Neutrophil (primary cell): ENCODE results near the gene EXOC3.

Experiments used
- H3K27ac ChIP-seq: fragments of 200-600 bp; sonication (generic); 2 replicates; pipeline ENCODE4 v1.5.1; 2016; ENCODE audit warnings: mild to moderate bottlenecking, moderate library complexity
- H3K27me3 ChIP-seq: fragments of 200-600 bp; sonication (generic); 2 replicates; pipeline ENCODE4 v1.6.0; 2016; ENCODE audit warnings: mild to moderate bottlenecking
- H3K36me3 ChIP-seq: fragments of 200-600 bp; sonication (generic); 2 replicates; pipeline ENCODE4 v1.5.1; 2017
- H3K4me1 ChIP-seq, 2 experiments: fragments of 200-600 bp in 1 of 2; sonication (generic) in 1 of 2; 1 replicate in 1 of 2; 2 replicates in 1 of 2; pipeline versions ENCODE4 v1.5.1 to v1.6.1; 2013 to 2016; ENCODE audit warnings: low read depth in 1 of 2, low read length in 1 of 2, mild to moderate bottlenecking in 1 of 2, moderate library complexity in 1 of 2; ENCODE audit not compliant: control insufficient read depth in 1 of 2, insufficient read depth in 1 of 2
- H3K4me3 ChIP-seq, 2 experiments: fragments of 200-600 bp in 1 of 2; sonication (generic) in 1 of 2; 1 replicate in 1 of 2; 2 replicates in 1 of 2; pipeline ENCODE4 v1.5.1; 2013 to 2016; ENCODE audit warnings: low read depth in 1 of 2, low read length in 1 of 2, mild to moderate bottlenecking in 1 of 2, moderate library complexity in 1 of 2
- H3K9me3 ChIP-seq: fragments of 200-600 bp; sonication (generic); 2 replicates; pipeline ENCODE4 v1.5.1; 2016
- CTCF ChIP-seq: fragments of 200-600 bp; sonication (generic); IDR thresholded peaks from 2 replicates; pipeline ENCODE4 v1.5.1; 2016; ENCODE audit warnings: antibody characterized with exemption

EXOC3 gene

GRCh38 chr5:460273-460625 is 17.3 kb downstream of the EXOC3 start:
- H3K4me3 ChIP-seq = no peak overlapping the region
- H3K9me3 ChIP-seq = no peaks in the 10 kb centered on the region
- no peak overlapping the region for H3K27ac ChIP-seq
- H3K4me1 ChIP-seq = no peaks in the 10 kb centered on the region
- H3K27me3 ChIP-seq = no peaks in the 10 kb centered on the region
- H3K36me3 ChIP-seq = peaks cover 98% of the 10 kb centered on the region
- TF ChIP-seq CTCF = no peak

- H3K9me3 ChIP-seq = no peaks in the 10 kb centered on the region
These were observed 19.1 kb downstream of the EXOC3 start for GRCh38 chr5:462051-462481.

GRCh38 chr5:463301-463700 is 20.3 kb downstream of the EXOC3 start:
- no peak for TF ChIP-seq CTCF
- Histone ChIP-seq H3K36me3 (peaks cover 92% of the 10 kb centered on the region), H3K4me1 (no peaks in the 10 kb centered on the region), H3K27me3 (no peaks in the 10 kb centered on the region), H3K9me3 (no peaks in the 10 kb centered on the region), H3K4me3 (no peak overlapping the region), H3K27ac (peak overlapping the region; percentile 6)

More at GRCh38 chr5:462051-462481, 19.1 kb downstream of the EXOC3 start:
- Histone ChIP-seq H3K27ac (no peak overlapping the region), H3K4me3 (no peak overlapping the region), H3K27me3 (no peaks in the 10 kb centered on the region), H3K36me3 (peaks cover 98% of the 10 kb centered on the region), H3K4me1 (no peaks in the 10 kb centered on the region)
- TF ChIP-seq CTCF = no peak

- H3K27me3 ChIP-seq = no peaks in the 10 kb centered on the region
- H3K9me3 ChIP-seq = no peaks in the 10 kb centered on the region
- no peak for TF ChIP-seq CTCF
- H3K4me1 ChIP-seq = no peaks in the 10 kb centered on the region
- peaks cover 92% of the 10 kb centered on the region for H3K36me3 ChIP-seq
- H3K4me3 ChIP-seq = no peak overlapping the region
- H3K27ac ChIP-seq = peak overlapping the region; percentile 6
These were observed 21.0 kb downstream of the EXOC3 start for GRCh38 chr5:463952-464351.

GRCh38 chr5:464446-464842 is 21.5 kb downstream of the EXOC3 start:
- TF ChIP-seq CTCF = no peak
- H3K9me3 ChIP-seq = no peaks in the 10 kb centered on the region
- H3K4me1 ChIP-seq = no peaks in the 10 kb centered on the region
- peak overlapping the region; percentile 6 for H3K27ac ChIP-seq
- no peak overlapping the region for H3K4me3 ChIP-seq
- H3K27me3 ChIP-seq = no peaks in the 10 kb centered on the region
- H3K36me3 ChIP-seq = peaks cover 92% of the 10 kb centered on the region
